Peyer's patch (tissue), 4 donors: ENCODE measurements around the gene PAFAH1B2.
A peak's percentile ranks its signal among the peaks of the same experiment; 100 is the strongest.

Source experiments
- POLR2A ChIP-seq, 2 donors: fragments of 450-650 bp; IDR thresholded peaks; one replicate each; pipeline ENCODE4 v1.5.1; 2017; ENCODE audit warnings: antibody characterized with exemption in 2 of 2, mild to moderate bottlenecking in 2 of 2, moderate library complexity in 2 of 2
- TF ChIP-seq, protein P1 (sequence below), 6 experiments: fragments of 450-650 bp in 4 of 6; fragments of 200-600 bp in 2 of 6; sonication (generic) in 1 of 6; IDR thresholded peaks; one replicate each; pipeline ENCODE4 v1.5.1; 2017 to 2019; ENCODE audit warnings: antibody characterized with exemption in 6 of 6, mild to moderate bottlenecking in 3 of 6, moderate library complexity in 1 of 6

DNA sequence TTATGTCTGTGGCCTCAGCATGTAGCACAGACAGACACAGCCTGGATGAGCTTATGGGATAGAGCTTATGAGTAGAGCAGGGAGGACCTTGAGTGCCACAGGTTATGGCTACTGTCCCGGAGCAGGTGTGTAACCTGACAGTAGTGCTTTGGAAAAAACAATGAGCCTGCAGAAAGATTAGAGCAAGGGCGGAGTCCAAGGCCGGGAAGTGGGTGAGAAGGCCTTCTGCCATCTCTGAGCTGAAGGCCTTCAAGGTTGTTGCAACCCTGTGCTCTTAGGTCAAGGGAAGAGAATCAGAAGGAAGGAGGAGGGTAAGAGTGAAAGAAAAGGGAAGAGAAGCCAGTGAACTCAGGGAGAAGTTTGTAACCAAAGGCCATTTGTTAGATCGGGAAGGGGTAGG lies 51.2 kb downstream of the PAFAH1B2 start:
- TF ChIP-seq, protein P1, sequence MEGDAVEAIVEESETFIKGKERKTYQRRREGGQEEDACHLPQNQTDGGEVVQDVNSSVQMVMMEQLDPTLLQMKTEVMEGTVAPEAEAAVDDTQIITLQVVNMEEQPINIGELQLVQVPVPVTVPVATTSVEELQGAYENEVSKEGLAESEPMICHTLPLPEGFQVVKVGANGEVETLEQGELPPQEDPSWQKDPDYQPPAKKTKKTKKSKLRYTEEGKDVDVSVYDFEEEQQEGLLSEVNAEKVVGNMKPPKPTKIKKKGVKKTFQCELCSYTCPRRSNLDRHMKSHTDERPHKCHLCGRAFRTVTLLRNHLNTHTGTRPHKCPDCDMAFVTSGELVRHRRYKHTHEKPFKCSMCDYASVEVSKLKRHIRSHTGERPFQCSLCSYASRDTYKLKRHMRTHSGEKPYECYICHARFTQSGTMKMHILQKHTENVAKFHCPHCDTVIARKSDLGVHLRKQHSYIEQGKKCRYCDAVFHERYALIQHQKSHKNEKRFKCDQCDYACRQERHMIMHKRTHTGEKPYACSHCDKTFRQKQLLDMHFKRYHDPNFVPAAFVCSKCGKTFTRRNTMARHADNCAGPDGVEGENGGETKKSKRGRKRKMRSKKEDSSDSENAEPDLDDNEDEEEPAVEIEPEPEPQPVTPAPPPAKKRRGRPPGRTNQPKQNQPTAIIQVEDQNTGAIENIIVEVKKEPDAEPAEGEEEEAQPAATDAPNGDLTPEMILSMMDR (IDR thresholded peaks at IDR 0.05), result no peak
- TF ChIP-seq POLR2A (IDR thresholded peaks at IDR 0.05), result peak in 1 of 2 donors; percentile 32
